ENCODE results near the gene CDK12.
"Not testable (repeated sequence)": the region's sequence is repeated elsewhere in the genome, so short reads cannot be mapped to it uniquely, and the experiment has no call there.

CDK12 gene

GRCh38 chr17:39455919-39456318 is 5.4 kb upstream of the CDK12 start:
- H3K36me3 ChIP-seq (ENCODE audit: control insufficient read depth, low read length), result peaks cover 1% of the 10 kb centered on the region; the same call in 1 of the 2 replicates
- H4K20me1 ChIP-seq (ENCODE audit: control insufficient read depth, insufficient read depth, low read depth, low read length), result no peaks in the 10 kb centered on the region
- H3K9me2 ChIP-seq (replicated peaks; ENCODE audit: control insufficient read depth, low read length), result no peaks in the 10 kb centered on the region
- no peaks in the 10 kb centered on the region for H3K27me3 ChIP-seq (ENCODE audit: control insufficient read depth, low read length)
- H3K4me3 ChIP-seq (ENCODE audit: low read length), result no peak overlapping the region
- H3K79me2 ChIP-seq (ENCODE audit: control insufficient read depth, low read length), result peaks cover 5% of the 10 kb centered on the region
- H3K27ac ChIP-seq (ENCODE audit: low read depth, low read length), result no peak overlapping the region
- H3K4me1 ChIP-seq (ENCODE audit: control insufficient read depth, low read length), result peaks cover 19% of the 10 kb centered on the region
- H3K4me2 ChIP-seq (ENCODE audit: low read length), result no peak overlapping the region
- H3K9me3 ChIP-seq (ENCODE audit: control insufficient read depth, insufficient read depth, low read length), result no peaks in the 10 kb centered on the region
- peaks cover 11% of the 10 kb centered on the region for H3F3A ChIP-seq (ENCODE audit: control insufficient read depth, insufficient read depth)
- TF ChIP-seq CTCF (IDR thresholded peaks at IDR 0.05; ENCODE audit: low read depth, low read length, poor library complexity, severe bottlenecking) (no peak), EZH2phosphoT487 (IDR thresholded peaks at IDR 0.05; ENCODE audit: borderline replicate concordance, low read length) (no peak)

DNA sequence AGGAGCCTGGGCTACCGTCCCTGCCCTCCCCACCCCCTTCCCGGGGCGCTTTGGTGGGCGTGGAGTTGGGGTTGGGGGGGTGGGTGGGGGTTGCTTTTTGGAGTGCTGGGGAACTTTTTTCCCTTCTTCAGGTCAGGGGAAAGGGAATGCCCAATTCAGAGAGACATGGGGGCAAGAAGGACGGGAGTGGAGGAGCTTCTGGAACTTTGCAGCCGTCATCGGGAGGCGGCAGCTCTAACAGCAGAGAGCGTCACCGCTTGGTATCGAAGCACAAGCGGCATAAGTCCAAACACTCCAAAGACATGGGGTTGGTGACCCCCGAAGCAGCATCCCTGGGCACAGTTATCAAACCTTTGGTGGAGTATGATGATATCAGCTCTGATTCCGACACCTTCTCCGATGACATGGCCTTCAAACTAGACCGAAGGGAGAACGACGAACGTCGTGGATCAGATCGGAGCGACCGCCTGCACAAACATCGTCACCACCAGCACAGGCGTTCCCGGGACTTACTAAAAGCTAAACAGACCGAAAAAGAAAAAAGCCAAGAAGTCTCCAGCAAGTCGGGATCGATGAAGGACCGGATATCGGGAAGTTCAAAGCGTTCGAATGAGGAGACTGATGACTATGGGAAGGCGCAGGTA is 762 bp downstream of the CDK12 start:
- Histone ChIP-seq H3K9me3 (ENCODE audit: control insufficient read depth, insufficient read depth, low read length) (no peaks in the 10 kb centered on the region), H3K4me1 (ENCODE audit: control insufficient read depth, low read length) (peaks cover 20% of the 10 kb centered on the region), H3K36me3 (ENCODE audit: control insufficient read depth, low read length) (peaks cover 38% of the 10 kb centered on the region), H3K27me3 (ENCODE audit: control insufficient read depth, low read length) (no peaks in the 10 kb centered on the region), H3K4me3 (ENCODE audit: low read length) (peak overlapping the region; percentile 100), H3K79me2 (ENCODE audit: control insufficient read depth, low read length) (peaks cover 60% of the 10 kb centered on the region), H3K4me2 (ENCODE audit: low read length) (peak overlapping the region; percentile 99), H3K27ac (ENCODE audit: low read depth, low read length) (peak overlapping the region; percentile 81), H4K20me1 (ENCODE audit: control insufficient read depth, insufficient read depth, low read depth, low read length) (peaks cover 23% of the 10 kb centered on the region), H3F3A (ENCODE audit: control insufficient read depth, insufficient read depth) (no peaks in the 10 kb centered on the region; the same call in 1 of the 2 replicates), H3K9me2 (replicated peaks; ENCODE audit: control insufficient read depth, low read length) (no peaks in the 10 kb centered on the region)
- TF ChIP-seq EZH2phosphoT487 (IDR thresholded peaks at IDR 0.05; ENCODE audit: borderline replicate concordance, low read length), result no peak
- TF ChIP-seq CTCF (IDR thresholded peaks at IDR 0.05; ENCODE audit: low read depth, low read length, poor library complexity, severe bottlenecking), result no peak

GRCh38 chr17:39462631-39463375 is 1.5 kb downstream of the CDK12 start:
- Histone ChIP-seq H3F3A (ENCODE audit: control insufficient read depth, insufficient read depth) (no peaks in the 10 kb centered on the region; the same call in 1 of the 2 replicates), H3K9me3 (ENCODE audit: control insufficient read depth, insufficient read depth, low read length) (no peaks in the 10 kb centered on the region), H3K4me2 (ENCODE audit: low read length) (peak overlapping the region; percentile 99), H3K4me1 (ENCODE audit: control insufficient read depth, low read length) (peaks cover 25% of the 10 kb centered on the region), H3K79me2 (ENCODE audit: control insufficient read depth, low read length) (peaks cover 68% of the 10 kb centered on the region), H3K27me3 (ENCODE audit: control insufficient read depth, low read length) (no peaks in the 10 kb centered on the region), H3K4me3 (ENCODE audit: low read length) (peak overlapping the region; percentile 100), H4K20me1 (ENCODE audit: control insufficient read depth, insufficient read depth, low read depth, low read length) (peaks cover 23% of the 10 kb centered on the region), H3K27ac (ENCODE audit: low read depth, low read length) (0 out of 2 replicates have a peak overlapping the region, but pooled peaks have one; percentile 0), H3K9me2 (replicated peaks; ENCODE audit: control insufficient read depth, low read length) (no peaks in the 10 kb centered on the region), H3K36me3 (ENCODE audit: control insufficient read depth, low read length) (peaks cover 46% of the 10 kb centered on the region)
- TF ChIP-seq CTCF (IDR thresholded peaks at IDR 0.05; ENCODE audit: low read depth, low read length, poor library complexity, severe bottlenecking) (no peak), EZH2phosphoT487 (IDR thresholded peaks at IDR 0.05; ENCODE audit: borderline replicate concordance, low read length) (no peak)

DNA sequence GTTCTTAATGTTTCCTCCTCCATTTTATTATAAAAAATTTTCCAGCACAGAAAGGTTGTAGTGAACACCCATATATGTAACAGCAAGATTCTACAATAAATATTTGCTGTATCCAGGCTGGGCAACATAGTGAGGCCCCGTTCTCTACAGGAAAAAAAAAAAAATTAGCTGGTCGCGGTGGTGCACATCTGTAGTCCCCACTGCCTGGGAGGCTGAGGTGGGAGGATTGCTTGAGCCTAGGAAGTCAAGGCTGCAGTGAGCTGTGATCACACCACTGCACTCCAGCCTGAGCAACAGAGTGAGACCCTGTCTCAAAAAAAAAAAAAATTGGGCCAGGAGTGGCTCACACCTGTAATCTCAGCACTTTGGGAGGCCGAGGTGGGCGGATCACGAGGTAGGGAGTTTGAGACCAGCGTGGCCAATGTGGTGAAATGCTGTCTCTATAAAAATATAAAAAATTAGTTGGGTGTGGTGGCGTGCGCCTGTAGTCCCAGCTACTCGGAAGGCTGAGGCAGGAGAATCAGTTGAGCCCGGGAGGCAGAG is 3.4 kb downstream of the CDK12 start:
- Histone ChIP-seq H3K4me3 (ENCODE audit: low read length) (peak overlapping the region; percentile 100), H3K79me2 (ENCODE audit: control insufficient read depth, low read length) (peaks cover 86% of the 10 kb centered on the region), H3K4me2 (ENCODE audit: low read length) (peak overlapping the region; percentile 99), H3K4me1 (ENCODE audit: control insufficient read depth, low read length) (peaks cover 25% of the 10 kb centered on the region), H3K36me3 (ENCODE audit: control insufficient read depth, low read length) (peaks cover 57% of the 10 kb centered on the region), H4K20me1 (ENCODE audit: control insufficient read depth, insufficient read depth, low read depth, low read length) (peaks cover 23% of the 10 kb centered on the region)
- H3K9me3 ChIP-seq (ENCODE audit: control insufficient read depth, insufficient read depth, low read length); H3K27me3 ChIP-seq (ENCODE audit: control insufficient read depth, low read length); H3K27ac ChIP-seq (ENCODE audit: low read depth, low read length); H3F3A ChIP-seq (ENCODE audit: control insufficient read depth, insufficient read depth); H3K9me2 ChIP-seq (replicated peaks; ENCODE audit: control insufficient read depth, low read length): not testable (repeated sequence)

DNA sequence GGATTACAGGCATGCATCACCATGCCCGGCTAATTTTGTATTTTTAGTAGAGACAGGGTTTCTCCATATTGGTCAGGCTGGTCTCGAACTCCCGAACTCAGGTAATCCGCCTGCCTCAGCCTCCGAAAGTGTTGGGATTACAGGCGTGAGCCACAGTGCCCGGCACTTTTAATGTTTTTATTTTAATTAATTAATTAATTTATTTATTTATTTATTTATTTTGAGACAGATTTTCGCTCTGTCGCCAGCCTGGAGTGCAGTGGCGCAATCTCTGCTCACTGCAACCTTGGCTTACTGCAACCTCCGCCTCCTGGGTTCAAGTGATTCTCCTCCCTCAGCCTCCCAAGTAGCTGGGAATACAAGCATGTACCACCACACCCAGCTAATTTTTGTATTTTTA is 7.3 kb downstream of the CDK12 start:
- H3K9me3 ChIP-seq (ENCODE audit: control insufficient read depth, insufficient read depth, low read length); H3K27me3 ChIP-seq (ENCODE audit: control insufficient read depth, low read length); H3K9me2 ChIP-seq (replicated peaks; ENCODE audit: control insufficient read depth, low read length); H3K27ac ChIP-seq (ENCODE audit: low read depth, low read length); H3K4me2 ChIP-seq (ENCODE audit: low read length); H4K20me1 ChIP-seq (ENCODE audit: control insufficient read depth, insufficient read depth, low read depth, low read length); H3K4me3 ChIP-seq (ENCODE audit: low read length); H3F3A ChIP-seq (ENCODE audit: control insufficient read depth, insufficient read depth): not testable (repeated sequence)
- peaks cover 19% of the 10 kb centered on the region for H3K4me1 ChIP-seq (ENCODE audit: control insufficient read depth, low read length)
- peaks cover 69% of the 10 kb centered on the region for H3K36me3 ChIP-seq (ENCODE audit: control insufficient read depth, low read length)
- peaks cover 94% of the 10 kb centered on the region for H3K79me2 ChIP-seq (ENCODE audit: control insufficient read depth, low read length)
